ENCODE measurements around the gene JARID2. TPM values are rescaled to one million over a fixed set of nuclear protein-coding genes. Genes with fewer than 3 reads are reported as not detected.

Gene JARID2
- total RNA-seq, 2 experiments from 2014 or later, result 19.0 to 19.5 TPM

DNA sequence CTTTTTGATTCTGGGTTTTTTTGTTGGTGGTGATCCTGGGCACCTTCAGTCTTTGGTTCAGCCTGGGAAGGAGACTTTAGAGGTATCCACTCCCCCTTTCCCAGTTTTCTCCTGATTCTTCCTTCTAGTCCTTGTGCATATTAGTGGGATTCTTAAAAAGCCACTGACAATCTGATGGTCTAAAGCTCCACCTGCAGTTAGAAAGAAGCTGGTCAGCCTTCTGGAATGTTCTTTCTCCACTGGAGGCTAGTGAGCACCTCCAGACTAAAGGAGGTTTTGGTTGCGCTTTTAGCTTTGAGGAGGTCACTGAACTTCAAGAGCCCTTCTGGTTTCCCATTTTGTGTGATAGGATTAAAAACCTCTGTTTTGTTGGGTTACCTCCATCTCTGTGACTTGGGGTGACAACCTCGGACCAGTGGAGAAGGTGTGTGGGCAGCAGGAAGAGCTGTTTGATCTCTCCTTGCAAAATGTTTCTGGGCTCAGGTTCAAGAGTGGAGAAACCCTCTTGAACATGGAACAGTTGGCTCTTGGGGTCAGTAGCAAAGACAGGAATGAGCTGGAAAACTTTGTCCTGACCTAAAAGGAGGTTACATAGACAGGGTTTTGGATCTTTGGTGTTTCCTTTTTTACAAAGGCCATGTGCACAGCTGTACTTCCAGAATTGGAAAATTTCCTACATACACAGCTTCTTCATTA is 29.0 kb downstream of the JARID2 start:
- BruUV-seq (replicated peaks), result no TSS peak
- Histone ChIP-seq H3K4me2 (ENCODE audit: low read length) (no peak overlapping the region), H3K9me2 (ENCODE audit: insufficient read depth, low read length) (no peaks in the 10 kb centered on the region), H3K9me3 (ENCODE audit: low read length) (no peaks in the 10 kb centered on the region), H2AFZ (ENCODE audit: low read length) (no peak overlapping the region), H3K36me3 (ENCODE audit: insufficient read depth, low read length) (no peaks in the 10 kb centered on the region), H3K27ac (ENCODE audit: low read depth, low read length, poor library complexity, severe bottlenecking) (no peak overlapping the region), H3K79me2 (ENCODE audit: insufficient read depth, low read depth, low read length) (peaks cover 38% of the 10 kb centered on the region; the same call in 1 of the 2 replicates), H3K4me3 (ENCODE audit: low read depth, low read length, poor library complexity, severe bottlenecking) (no peak overlapping the region), H3K4me1 (ENCODE audit: insufficient read depth, low read length, poor library complexity, severe bottlenecking) (peaks cover 13% of the 10 kb centered on the region), H4K20me1 (ENCODE audit: insufficient read depth, low read length) (0 out of 2 replicates have a peak, but pooled peaks cover 10% of the 10 kb centered on the region)
- DNase-seq (ENCODE audit: low spot score), result no peak
- ChIA-PET CTCF (ENCODE audit: unreplicated experiment) (interaction anchor here (0.8 kb wide), 1 partner anchor 9 kb away, joined by 4 read pairs; no protein-coding TSS in a partner anchor), POLR2A (interaction anchor here (0.6 to 0.7 kb wide), 6 partner anchors 21 to 1336 kb away, joined by 3 to 6 read pairs (median 4); no protein-coding TSS in a partner anchor)
- TF ChIP-seq, protein P1, sequence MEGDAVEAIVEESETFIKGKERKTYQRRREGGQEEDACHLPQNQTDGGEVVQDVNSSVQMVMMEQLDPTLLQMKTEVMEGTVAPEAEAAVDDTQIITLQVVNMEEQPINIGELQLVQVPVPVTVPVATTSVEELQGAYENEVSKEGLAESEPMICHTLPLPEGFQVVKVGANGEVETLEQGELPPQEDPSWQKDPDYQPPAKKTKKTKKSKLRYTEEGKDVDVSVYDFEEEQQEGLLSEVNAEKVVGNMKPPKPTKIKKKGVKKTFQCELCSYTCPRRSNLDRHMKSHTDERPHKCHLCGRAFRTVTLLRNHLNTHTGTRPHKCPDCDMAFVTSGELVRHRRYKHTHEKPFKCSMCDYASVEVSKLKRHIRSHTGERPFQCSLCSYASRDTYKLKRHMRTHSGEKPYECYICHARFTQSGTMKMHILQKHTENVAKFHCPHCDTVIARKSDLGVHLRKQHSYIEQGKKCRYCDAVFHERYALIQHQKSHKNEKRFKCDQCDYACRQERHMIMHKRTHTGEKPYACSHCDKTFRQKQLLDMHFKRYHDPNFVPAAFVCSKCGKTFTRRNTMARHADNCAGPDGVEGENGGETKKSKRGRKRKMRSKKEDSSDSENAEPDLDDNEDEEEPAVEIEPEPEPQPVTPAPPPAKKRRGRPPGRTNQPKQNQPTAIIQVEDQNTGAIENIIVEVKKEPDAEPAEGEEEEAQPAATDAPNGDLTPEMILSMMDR (conservative IDR thresholded peaks at IDR 0.05; ENCODE audit: low read length), result peak; percentile 40; the same call in 1 of the 2 replicates
- no peak for TF ChIP-seq EZH2phosphoT487 (IDR thresholded peaks at IDR 0.05; ENCODE audit: borderline replicate concordance, low read depth, low read length)
- intact Hi-C loops (cut with micrococcal nuclease; ENCODE audit: unreplicated experiment), result no loop called here

- no TSS peak for BruUV-seq (replicated peaks)
- ChIA-PET CTCF (ENCODE audit: unreplicated experiment) (no interaction called here), POLR2A (no interaction called here)
- Histone ChIP-seq H3K27ac (ENCODE audit: low read depth, low read length, poor library complexity, severe bottlenecking) (no peak overlapping the region), H3K4me1 (ENCODE audit: insufficient read depth, low read length, poor library complexity, severe bottlenecking) (peaks cover 19% of the 10 kb centered on the region), H3K4me3 (ENCODE audit: low read depth, low read length, poor library complexity, severe bottlenecking) (no peak overlapping the region), H3K9me3 (ENCODE audit: low read length) (no peaks in the 10 kb centered on the region), H2AFZ (ENCODE audit: low read length) (no peak overlapping the region), H3K79me2 (ENCODE audit: insufficient read depth, low read depth, low read length) (peaks cover 39% of the 10 kb centered on the region; the same call in 1 of the 2 replicates), H4K20me1 (ENCODE audit: insufficient read depth, low read length) (peaks cover 17% of the 10 kb centered on the region; the same call in 1 of the 2 replicates), H3K4me2 (ENCODE audit: low read length) (no peak overlapping the region), H3K36me3 (ENCODE audit: insufficient read depth, low read length) (no peaks in the 10 kb centered on the region), H3K9me2 (ENCODE audit: insufficient read depth, low read length) (no peaks in the 10 kb centered on the region)
- DNase-seq (ENCODE audit: low spot score), result no peak
- TF ChIP-seq, protein P1 (conservative IDR thresholded peaks at IDR 0.05; ENCODE audit: low read length), result no peak
- TF ChIP-seq EZH2phosphoT487 (IDR thresholded peaks at IDR 0.05; ENCODE audit: borderline replicate concordance, low read depth, low read length), result no peak
- intact Hi-C loops (cut with micrococcal nuclease; ENCODE audit: unreplicated experiment), result no loop called here
These were observed 30.4 kb downstream of the JARID2 start for GRCh38 chr6:15276036-15276985.
